ENCODE results near the gene RASGRF2. TPM values are rescaled to one million over a fixed set of nuclear protein-coding genes. Genes with fewer than 3 reads are reported as not detected.

Gene RASGRF2
- total RNA-seq, 4 donors from 2014 or later, result 1.0 to 5.3 (median 1.8) TPM

DNA sequence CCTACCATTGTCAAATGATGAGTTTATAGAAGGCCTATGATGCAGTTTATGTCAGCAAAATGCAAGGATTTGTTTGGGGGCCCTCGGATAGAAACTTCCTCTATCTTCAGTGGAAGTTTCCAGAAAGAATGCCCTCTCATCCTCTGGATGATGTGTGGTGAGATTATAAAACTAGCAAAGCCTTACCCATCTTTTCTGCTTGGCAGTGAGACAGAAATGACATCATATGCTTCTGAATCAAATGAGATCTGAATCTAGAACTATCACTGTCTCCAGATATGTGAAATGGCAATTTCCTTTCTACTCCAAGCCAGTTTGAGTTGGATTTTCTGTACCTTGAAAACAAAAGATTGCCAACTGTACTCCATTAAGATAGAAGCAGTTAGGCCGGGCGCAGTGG lies 212.5 kb downstream of the RASGRF2 start:
- no peak overlapping the region for H3K4me3 ChIP-seq (ENCODE audit: low read depth, poor library complexity, severe bottlenecking)
- DNase-seq (ENCODE audit: low spot score in 2 of 2), result no peak
- intact Hi-C loops (cut with DNase I; ENCODE audit: low total_unique reads), result no loop called here
- WGBS, 2 donors, result 86 to 91% methylated on average over 3 of the region's 3 CpGs
- TF ChIP-seq, protein P1, sequence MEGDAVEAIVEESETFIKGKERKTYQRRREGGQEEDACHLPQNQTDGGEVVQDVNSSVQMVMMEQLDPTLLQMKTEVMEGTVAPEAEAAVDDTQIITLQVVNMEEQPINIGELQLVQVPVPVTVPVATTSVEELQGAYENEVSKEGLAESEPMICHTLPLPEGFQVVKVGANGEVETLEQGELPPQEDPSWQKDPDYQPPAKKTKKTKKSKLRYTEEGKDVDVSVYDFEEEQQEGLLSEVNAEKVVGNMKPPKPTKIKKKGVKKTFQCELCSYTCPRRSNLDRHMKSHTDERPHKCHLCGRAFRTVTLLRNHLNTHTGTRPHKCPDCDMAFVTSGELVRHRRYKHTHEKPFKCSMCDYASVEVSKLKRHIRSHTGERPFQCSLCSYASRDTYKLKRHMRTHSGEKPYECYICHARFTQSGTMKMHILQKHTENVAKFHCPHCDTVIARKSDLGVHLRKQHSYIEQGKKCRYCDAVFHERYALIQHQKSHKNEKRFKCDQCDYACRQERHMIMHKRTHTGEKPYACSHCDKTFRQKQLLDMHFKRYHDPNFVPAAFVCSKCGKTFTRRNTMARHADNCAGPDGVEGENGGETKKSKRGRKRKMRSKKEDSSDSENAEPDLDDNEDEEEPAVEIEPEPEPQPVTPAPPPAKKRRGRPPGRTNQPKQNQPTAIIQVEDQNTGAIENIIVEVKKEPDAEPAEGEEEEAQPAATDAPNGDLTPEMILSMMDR (IDR thresholded peaks at IDR 0.05), result no peak
- TF ChIP-seq POLR2A (IDR thresholded peaks at IDR 0.05), result no peak

DNA sequence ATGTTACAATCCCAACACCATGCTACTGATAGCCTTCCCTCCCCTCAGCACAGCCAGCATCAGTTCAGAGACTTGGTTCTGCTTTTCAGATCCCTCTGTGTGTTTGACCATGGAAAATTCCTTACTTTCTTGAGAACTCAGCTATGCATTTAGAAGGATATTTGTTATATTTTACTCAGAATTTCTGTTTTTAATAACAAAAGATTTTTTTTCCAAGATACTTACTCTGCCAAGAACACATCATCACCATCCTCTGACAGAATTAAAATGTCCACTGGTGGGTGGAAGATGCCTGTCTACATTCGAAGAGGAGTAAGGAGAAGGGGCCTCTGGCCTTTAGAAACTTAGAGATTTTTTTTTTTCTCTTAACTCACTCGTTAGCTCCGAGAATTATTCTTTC lies 216.9 kb downstream of the RASGRF2 start:
- intact Hi-C loops (cut with DNase I; ENCODE audit: low total_unique reads), result no loop called here
- WGBS, 2 donors, result 65% methylated on average over 3 of the region's 3 CpGs
- no peak for DNase-seq (ENCODE audit: low spot score in 2 of 2)

DNA sequence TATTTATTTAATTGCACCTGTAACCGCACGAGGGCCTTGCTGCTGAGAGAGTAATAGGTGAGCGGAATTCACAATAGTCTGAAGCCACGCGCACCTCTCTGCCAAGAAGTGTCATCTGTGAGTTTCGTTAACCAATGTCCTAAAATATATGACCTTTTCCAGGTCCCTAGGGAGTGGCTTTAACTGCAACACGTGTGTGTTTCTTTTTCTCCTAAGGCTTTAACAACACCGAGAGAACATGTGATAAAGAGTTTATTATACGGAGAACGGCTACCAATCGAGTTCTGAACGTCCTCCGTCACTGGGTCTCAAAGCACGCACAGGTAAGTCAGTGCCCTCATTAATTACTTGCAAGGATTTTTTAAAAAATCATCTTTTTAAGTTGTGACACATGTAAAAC lies 219.8 kb downstream of the RASGRF2 start:
- H3K4me3 ChIP-seq (ENCODE audit: low read depth, poor library complexity, severe bottlenecking), result no peak overlapping the region
- intact Hi-C loops (cut with DNase I; ENCODE audit: low total_unique reads), result no loop called here
- TF ChIP-seq, protein P1 (IDR thresholded peaks at IDR 0.05), result no peak
- no peak for TF ChIP-seq POLR2A (IDR thresholded peaks at IDR 0.05)
- WGBS, 2 donors, result 85 to 90% methylated on average over 14 of the region's 14 CpGs
- no peak for DNase-seq (ENCODE audit: low spot score in 2 of 2)

More for the DNA sequence above, 216.9 kb downstream of the RASGRF2 start:
- H3K4me3 ChIP-seq (ENCODE audit: low read depth, poor library complexity, severe bottlenecking), result no peak overlapping the region
- TF ChIP-seq, protein P1 (IDR thresholded peaks at IDR 0.05), result no peak
- TF ChIP-seq POLR2A (IDR thresholded peaks at IDR 0.05), result no peak

DNA sequence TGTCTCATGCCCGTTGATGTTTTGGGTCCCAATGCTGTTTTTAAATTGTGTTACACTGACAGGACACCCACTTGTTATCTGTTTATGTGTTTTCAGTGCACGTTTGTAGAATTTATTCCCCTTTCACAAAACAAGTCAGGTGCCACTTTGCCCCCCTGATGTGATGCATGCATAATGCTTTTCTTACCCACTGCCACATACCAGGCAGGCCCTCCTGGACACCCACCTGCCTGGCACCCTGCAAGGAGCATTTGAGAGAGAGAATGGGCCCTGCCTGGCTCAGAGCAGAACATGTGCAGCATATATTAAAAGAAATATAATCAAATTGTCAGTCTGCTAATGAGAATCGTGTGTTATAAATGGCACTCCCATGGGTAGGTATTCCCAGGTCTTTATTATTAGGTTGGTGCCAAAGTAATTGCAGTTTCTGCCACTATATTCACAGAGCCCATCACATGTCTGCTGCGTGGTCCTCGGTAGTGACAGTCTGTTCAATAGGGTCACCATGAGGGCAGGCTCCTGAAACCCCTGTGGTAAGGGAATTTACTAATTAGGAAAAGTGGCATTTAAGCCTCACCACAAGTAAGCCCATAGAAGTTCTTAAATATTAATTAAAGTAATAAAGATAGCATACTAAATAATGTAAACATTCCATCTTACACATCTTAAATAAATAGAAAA lies 220.8 kb downstream of the RASGRF2 start:
- TF ChIP-seq POLR2A (IDR thresholded peaks at IDR 0.05), result no peak
- TF ChIP-seq, protein P1 (IDR thresholded peaks at IDR 0.05), result no peak
- 80 to 85% methylated on average over 5 of the region's 5 CpGs for WGBS, 2 donors
- no peak overlapping the region for H3K4me3 ChIP-seq (ENCODE audit: low read depth, poor library complexity, severe bottlenecking)
- intact Hi-C loops (cut with DNase I; ENCODE audit: low total_unique reads), result no loop called here
- DNase-seq (ENCODE audit: low spot score in 2 of 2), result no peak

DNA sequence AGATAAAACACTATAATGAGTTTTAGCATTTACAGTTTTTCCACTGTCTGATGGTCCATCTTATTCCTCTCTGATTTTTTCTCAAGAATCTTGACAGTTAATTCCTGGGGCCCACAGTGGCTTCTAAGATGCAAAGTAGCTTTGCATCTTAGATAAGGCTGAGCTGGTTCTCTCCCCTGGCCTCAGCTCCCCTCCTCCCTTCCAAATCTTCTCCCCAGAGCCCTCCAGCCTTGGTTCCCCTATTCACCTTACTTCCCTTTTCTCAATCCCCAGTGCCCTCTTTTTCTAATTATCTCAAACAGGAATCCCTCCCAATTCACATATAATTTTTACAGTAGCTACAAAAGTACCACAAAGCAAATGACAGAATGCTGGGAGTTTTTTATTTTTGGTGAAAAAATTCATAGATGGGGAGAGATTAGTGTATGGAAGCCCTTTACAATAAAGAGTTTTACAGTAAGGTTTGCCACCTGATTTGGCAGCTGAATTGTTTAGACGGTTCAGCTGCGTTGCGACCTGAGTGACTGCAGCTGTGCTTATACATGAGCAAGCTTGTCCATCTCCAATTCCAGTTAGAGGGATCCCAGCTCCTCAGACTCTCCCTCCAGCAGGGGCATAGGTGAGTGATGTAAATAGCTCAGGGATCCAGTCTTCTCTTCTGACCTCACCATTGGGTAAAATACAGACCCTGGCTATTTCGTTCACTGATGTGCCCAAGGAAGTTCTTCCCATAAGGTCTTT lies 221.6 kb downstream of the RASGRF2 start:
- intact Hi-C loops (cut with DNase I; ENCODE audit: low total_unique reads), result no loop called here
- 54 to 63% methylated on average over 4 of the region's 4 CpGs for WGBS, 2 donors
- TF ChIP-seq POLR2A (IDR thresholded peaks at IDR 0.05), result no peak
- TF ChIP-seq, protein P1 (IDR thresholded peaks at IDR 0.05), result no peak
- H3K4me3 ChIP-seq (ENCODE audit: low read depth, poor library complexity, severe bottlenecking), result no peak overlapping the region
- no peak for DNase-seq (ENCODE audit: low spot score in 2 of 2)
